IMR-90 (cell line): ENCODE data around the gene VIPR2. TPM values are rescaled to one million over a fixed set of nuclear protein-coding genes. Genes with fewer than 3 reads are reported as not detected.

Source experiments
- ATAC-seq: fragments of 200-7000 bp; cut with Tn5 transposase; 2 replicates; pipeline ENCODE4 v1.9.1; 2020; ENCODE audit warnings: low read depth, mild to moderate bottlenecking, moderate library complexity
- BruUV-seq: library from RNA; stranded (reverse); fragments of 400-500 nt; replicated peaks from 2 replicates; lab custom pipeline; 2021; lab: Mats Ljungman, UMichigan
- CTCF ChIA-PET: fragments of 300-600 bp; formaldehyde crosslinking; extraction: SDS; loops from one replicate; lab custom pipeline; 2021; ENCODE audit warnings: antibody characterized with exemption; lab: Yijun Ruan, JAX
- POLR2A ChIA-PET: fragments of 300-600 bp; sonication (Branson Sonifier 250); formaldehyde crosslinking; loops from one replicate; lab custom pipeline; 2022; ENCODE audit warnings: antibody characterized with exemption; ENCODE audit not compliant: unreplicated experiment; lab: Charles Lee
- DNase-seq: peaks from one replicate; pipeline ENCODE4 v3.0.0; 2013
- H2AFZ ChIP-seq: replicated peaks from 2 replicates; pipeline ENCODE3; 2013; ENCODE audit warnings: low read length, mild to moderate bottlenecking; ENCODE audit not compliant: poor library complexity
- H2AK5ac ChIP-seq: 2 replicates; pipeline ENCODE4 v1.6.1; 2013; ENCODE audit warnings: low read depth, low read length, inconsistent platforms
- H2AK9ac ChIP-seq: replicated peaks from 2 replicates; pipeline ENCODE3; 2013; ENCODE audit warnings: mild to moderate bottlenecking, low read depth, low read length, moderate library complexity; ENCODE audit not compliant: poor library complexity
- H2BK120ac ChIP-seq: 2 replicates; pipeline ENCODE4 v1.6.1; 2013; ENCODE audit warnings: low read depth, low read length, inconsistent platforms
- H2BK15ac ChIP-seq: 3 replicates; pipeline ENCODE4 v1.6.1; 2013; ENCODE audit warnings: low read depth, low read length, inconsistent platforms
- H2BK20ac ChIP-seq: 2 replicates; pipeline ENCODE4 v1.6.1; 2013; ENCODE audit warnings: low read depth, mild to moderate bottlenecking, inconsistent platforms, low read length, moderate library complexity
- H2BK5ac ChIP-seq: 2 replicates; pipeline ENCODE4 v1.6.1; 2013; ENCODE audit warnings: mild to moderate bottlenecking, low read depth, low read length, inconsistent platforms; ENCODE audit not compliant: poor library complexity, severe bottlenecking
- H3K14ac ChIP-seq: replicated peaks from 2 replicates; pipeline ENCODE4 v1.6.1; 2013; ENCODE audit warnings: low read depth, low read length, inconsistent platforms
- H3K18ac ChIP-seq: 2 replicates; pipeline ENCODE4 v1.6.1; 2013; ENCODE audit warnings: low read depth, low read length, control low read depth
- H3K23ac ChIP-seq: 2 replicates; pipeline ENCODE4 v1.6.1; 2013; ENCODE audit warnings: low read depth, low read length, inconsistent platforms
- H3K27ac ChIP-seq: 2 replicates; pipeline ENCODE4 v1.5.1; 2013; ENCODE audit warnings: mild to moderate bottlenecking, control low read depth, low read length; ENCODE audit not compliant: insufficient read depth
- H3K27me3 ChIP-seq: 2 replicates; pipeline ENCODE4 v1.6.1; 2013; ENCODE audit warnings: low read length; ENCODE audit not compliant: control insufficient read depth, insufficient read depth
- H3K36me3 ChIP-seq: 2 replicates; pipeline ENCODE4 v1.6.1; 2013; ENCODE audit warnings: low read length, mixed read lengths; ENCODE audit not compliant: control insufficient read depth, insufficient read depth
- H3K4ac ChIP-seq: 2 replicates; pipeline ENCODE4 v1.6.1; 2013; ENCODE audit warnings: low read depth, low read length, inconsistent platforms
- H3K4me1 ChIP-seq: 2 replicates; pipeline ENCODE4 v1.6.1; 2013; ENCODE audit warnings: low read length, mixed read lengths; ENCODE audit not compliant: control insufficient read depth, insufficient read depth
- H3K4me2 ChIP-seq: 2 replicates; pipeline ENCODE4 v1.6.1; 2013; ENCODE audit warnings: low read depth, mild to moderate bottlenecking, control low read depth, low read length, moderate library complexity
- H3K4me3 ChIP-seq: 2 replicates; pipeline ENCODE4 v1.5.1; 2013; ENCODE audit warnings: low read depth, mild to moderate bottlenecking, control low read depth, low read length, moderate library complexity; ENCODE audit not compliant: insufficient read depth
- H3K56ac ChIP-seq: 2 replicates; pipeline ENCODE4 v1.6.1; 2013; ENCODE audit warnings: low read length, inconsistent platforms; ENCODE audit not compliant: insufficient read depth; ENCODE audit errors: extremely low read depth
- H3K79me1 ChIP-seq, 2 experiments: 2 replicates each; pipeline ENCODE4 v1.6.1; 2013; ENCODE audit warnings: low read length in 2 of 2, inconsistent platforms in 1 of 2, low read depth in 1 of 2
- H3K9ac ChIP-seq: 2 replicates; pipeline ENCODE4 v1.6.1; 2013; ENCODE audit warnings: low read depth, low read length, control low read depth
- H3K9me1 ChIP-seq: 2 replicates; pipeline ENCODE4 v1.6.1; 2013; ENCODE audit warnings: low read length, inconsistent platforms; ENCODE audit not compliant: insufficient read depth
- H3K9me3 ChIP-seq: 2 replicates; pipeline ENCODE4 v1.6.1; 2013; ENCODE audit warnings: low read length; ENCODE audit not compliant: control insufficient read depth, insufficient read depth
- H4K20me1 ChIP-seq: 2 replicates; pipeline ENCODE4 v1.6.1; 2013; ENCODE audit warnings: low read length, inconsistent platforms; ENCODE audit not compliant: insufficient read depth
- H4K5ac ChIP-seq: 2 replicates; pipeline ENCODE4 v1.6.1; 2013; ENCODE audit warnings: mild to moderate bottlenecking, low read depth, low read length, control low read depth
- H4K8ac ChIP-seq, 2 experiments: 2 replicates each; pipeline ENCODE4 v1.6.1; 2013; ENCODE audit warnings: low read depth in 2 of 2, low read length in 2 of 2, control low read depth in 1 of 2, inconsistent platforms in 1 of 2
- H4K91ac ChIP-seq: 2 replicates; pipeline ENCODE4 v1.6.1; 2013; ENCODE audit warnings: low read depth, low read length, inconsistent platforms; ENCODE audit not compliant: insufficient read depth
- BHLHE40 ChIP-seq: fragments of 150-350 bp; IDR thresholded peaks from 2 replicates; pipeline ENCODE4 v1.6.1; 2016; ENCODE audit warnings: mild to moderate bottlenecking, low read depth, low read length
- CEBPB ChIP-seq: IDR thresholded peaks from 2 replicates; pipeline ENCODE4 v1.6.1; 2012; ENCODE audit warnings: low read depth, low read length, improper control_type of control experiment
- CHD1 ChIP-seq: IDR thresholded peaks from 2 replicates; pipeline ENCODE4 v1.6.1; 2012; ENCODE audit warnings: low read depth, low read length, improper control_type of control experiment
- CTCF ChIP-seq: conservative IDR thresholded peaks from 2 replicates; pipeline ENCODE4 v1.5.1; 2012; ENCODE audit warnings: mild to moderate bottlenecking, low read depth, low read length, improper control_type of control experiment
- FOS ChIP-seq: fragments of 150-350 bp; IDR thresholded peaks from 2 replicates; pipeline ENCODE4 v1.6.1; 2016; ENCODE audit warnings: low read depth, low read length
- MAFK ChIP-seq: IDR thresholded peaks from 2 replicates; pipeline ENCODE4 v1.6.1; 2012; ENCODE audit warnings: low read depth, low read length, improper control_type of control experiment
- MAZ ChIP-seq: IDR thresholded peaks from 2 replicates; pipeline ENCODE4 v1.6.1; 2012; ENCODE audit warnings: low read depth, mild to moderate bottlenecking, low read length, improper control_type of control experiment, moderate library complexity, borderline replicate concordance
- NFE2L2 ChIP-seq: fragments of 150-350 bp; IDR thresholded peaks from 2 replicates; pipeline ENCODE4 v1.6.1; 2016; ENCODE audit warnings: low read depth, mild to moderate bottlenecking, low read length
- POLR2A ChIP-seq: IDR thresholded peaks from 2 replicates; pipeline ENCODE4 v1.6.1; 2012; ENCODE audit warnings: mild to moderate bottlenecking, low read depth, low read length
- RAD21 ChIP-seq: IDR thresholded peaks from 2 replicates; pipeline ENCODE4 v1.6.1; 2012; ENCODE audit warnings: low read length, improper control_type of control experiment
- RCOR1 ChIP-seq: IDR thresholded peaks from 2 replicates; pipeline ENCODE4 v1.6.1; 2012; ENCODE audit warnings: mild to moderate bottlenecking, low read length, improper control_type of control experiment; ENCODE audit not compliant: insufficient replicate concordance
- RFX5 ChIP-seq: IDR thresholded peaks from 2 replicates; pipeline ENCODE4 v1.8.0; 2012; ENCODE audit warnings: low read depth, mild to moderate bottlenecking, low read length, moderate library complexity
- SMC3 ChIP-seq: fragments of 150-350 bp; IDR thresholded peaks from 2 replicates; pipeline ENCODE4 v1.6.1; 2016; ENCODE audit warnings: low read depth, mild to moderate bottlenecking, antibody characterized with exemption, low read length, moderate library complexity
- USF2 ChIP-seq: fragments of 150-350 bp; IDR thresholded peaks from 2 replicates; pipeline ENCODE4 v1.6.1; 2017; ENCODE audit warnings: mild to moderate bottlenecking, antibody characterized with exemption, low read length, low read depth
- WGBS, 2 experiments: methylation state at CpG; one replicate each; pipeline versions ENCODE4 v1.1.5 to v1.1.7; 2013; ENCODE audit warnings: missing lambda C conversion rate in 2 of 2; ENCODE audit not compliant: insufficient read length in 1 of 2; ENCODE audit errors: extremely low coverage in 2 of 2; 5-methylcytosine and 5-hydroxymethylcytosine counted together
- dilution Hi-C: fragments of 300-500 bp; cut with HindIII; formaldehyde crosslinking; loops from one replicate; pipeline ENCODE4 v1.14.3; 2018; ENCODE audit warnings: low sequenced_read_pairs; ENCODE audit not compliant: unreplicated experiment
- in situ Hi-C: fragments of 300-500 bp; cut with MboI; formaldehyde crosslinking; loops from 3 replicates; pipeline ENCODE4 v1.14.3; 2019; ENCODE audit warnings: low sequenced_read_pairs, inconsistent platforms, mixed read lengths
- intact Hi-C: fragments of 100-400 bp; cut with micrococcal nuclease; formaldehyde crosslinking; loops from 2 replicates; pipeline ENCODE4 v1.10.0; 2022
- polyA plus RNA-seq, 3 experiments: library from polyadenylated mRNA; depleted of rRNA; stranded (reverse); fragments of >200 nt; gene quantifications; 2 replicates each; pipeline ENCODE4 v1.2.3, GENCODE V29; 2012; ENCODE audit warnings: low replicate concordance in 1 of 3
- total RNA-seq: library from RNA; depleted of rRNA; stranded (reverse); fragments of >200 nt; gene quantifications from 2 replicates; pipeline ENCODE4 v1.2.3, GENCODE V29; 2012
- TF ChIP-seq, protein P1 (sequence below): fragments of 150-350 bp; IDR thresholded peaks from 2 replicates; pipeline ENCODE4 v1.6.1; 2016; ENCODE audit warnings: low read depth, mild to moderate bottlenecking, low read length, moderate library complexity, borderline replicate concordance

VIPR2 gene
- total and polyA plus RNA-seq, 2 of the 4 experiments (the other 2 are of a cell fraction), result not detected

DNA sequence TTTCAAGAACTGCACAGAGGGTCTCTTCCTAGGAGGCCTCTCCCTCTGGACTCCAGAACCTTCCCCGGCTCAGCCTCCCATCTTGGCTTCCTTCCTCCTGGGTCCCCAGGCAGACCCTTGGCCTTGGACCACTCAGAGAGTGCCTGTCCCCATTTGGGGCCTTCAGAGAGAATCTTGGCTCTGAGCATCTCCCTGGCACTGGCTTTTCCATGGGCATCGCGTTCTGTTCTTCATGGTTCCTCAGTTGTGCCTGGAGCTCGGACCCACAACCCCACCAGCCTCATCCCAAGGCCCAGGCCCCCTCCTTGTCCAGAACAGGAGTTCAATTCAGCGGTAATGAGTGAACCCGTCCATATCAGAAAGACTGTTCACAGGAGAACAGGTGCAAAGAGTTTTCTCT lies 73.4 kb downstream of the VIPR2 start:
- ChIA-PET CTCF (no interaction called here), POLR2A (no interaction called here)
- Histone ChIP-seq H4K8ac (no peak overlapping the region), H3K4me1 (no peaks in the 10 kb centered on the region), H2BK5ac (no peak overlapping the region), H2BK120ac (no peak overlapping the region), H2AK5ac (no peak overlapping the region), H3K9ac (no peak overlapping the region), H4K91ac (no peak overlapping the region), H4K5ac (no peak overlapping the region), H3K79me1 (no peaks in the 10 kb centered on the region), H4K20me1 (no peaks in the 10 kb centered on the region), H2AFZ (no peak overlapping the region), H3K27me3 (no peaks in the 10 kb centered on the region), H2BK20ac (no peak overlapping the region), H3K4ac (no peak overlapping the region), H3K4me2 (no peak overlapping the region), H3K36me3 (no peaks in the 10 kb centered on the region), H3K9me1 (no peaks in the 10 kb centered on the region), H3K27ac (no peak overlapping the region), H2AK9ac (no peak overlapping the region), H3K23ac (no peak overlapping the region), H3K4me3 (no peak overlapping the region), H3K18ac (no peak overlapping the region), H2BK15ac (no peak overlapping the region), H3K56ac (no peak overlapping the region), H3K14ac (no peak overlapping the region), H3K9me3 (peaks cover 26% of the 10 kb centered on the region)
- ATAC-seq (no peak), DNase-seq (no peak)
- WGBS, 2 experiments, result 48% methylated on average over 4 of the region's 6 CpGs; no CpG with 5 or more reads in 1 of the 2 experiments
- BruUV-seq, result no TSS peak
- intact Hi-C loops (no loop called here), in situ Hi-C loops (no loop called here), dilution Hi-C loops (no loop called here)
- TF ChIP-seq CHD1, result no peak
- no peak for TF ChIP-seq RAD21
- no peak for TF ChIP-seq RCOR1
- no peak for TF ChIP-seq RFX5
- no peak for TF ChIP-seq POLR2A
- no peak for TF ChIP-seq CEBPB
- TF ChIP-seq CTCF, result no peak
- TF ChIP-seq USF2, result no peak
- TF ChIP-seq SMC3, result no peak
- no peak for TF ChIP-seq MAZ
- TF ChIP-seq, protein P1, sequence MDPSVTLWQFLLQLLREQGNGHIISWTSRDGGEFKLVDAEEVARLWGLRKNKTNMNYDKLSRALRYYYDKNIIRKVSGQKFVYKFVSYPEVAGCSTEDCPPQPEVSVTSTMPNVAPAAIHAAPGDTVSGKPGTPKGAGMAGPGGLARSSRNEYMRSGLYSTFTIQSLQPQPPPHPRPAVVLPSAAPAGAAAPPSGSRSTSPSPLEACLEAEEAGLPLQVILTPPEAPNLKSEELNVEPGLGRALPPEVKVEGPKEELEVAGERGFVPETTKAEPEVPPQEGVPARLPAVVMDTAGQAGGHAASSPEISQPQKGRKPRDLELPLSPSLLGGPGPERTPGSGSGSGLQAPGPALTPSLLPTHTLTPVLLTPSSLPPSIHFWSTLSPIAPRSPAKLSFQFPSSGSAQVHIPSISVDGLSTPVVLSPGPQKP, result no peak
- no peak for TF ChIP-seq NFE2L2
- no peak for TF ChIP-seq MAFK
- no peak for TF ChIP-seq BHLHE40
- no peak for TF ChIP-seq FOS
